ENCODE measurements around the gene RRP15. TPM values are rescaled to one million over a fixed set of nuclear protein-coding genes. Genes with fewer than 3 reads are reported as not detected.

Gene RRP15
- total RNA-seq, 2 experiments from 2014 or later: 12.6 to 13.7 TPM

GRCh38 chr1:218345673-218346390, 60.7 kb downstream of the RRP15 start:
- Mint-ChIP-seq H3K9me3 (no peaks in the 10 kb centered on the region), H3K27me3 (ENCODE audit: low read depth) (peaks cover 55% of the 10 kb centered on the region), H3K4me1 (ENCODE audit: low read depth) (peaks cover 22% of the 10 kb centered on the region), H3K36me3 (ENCODE audit: low read depth) (peaks cover 10% of the 10 kb centered on the region), H3K27ac (no peak overlapping the region), H3K4me3 (no peak overlapping the region)
- intact Hi-C loops (cut with micrococcal nuclease): loop anchor here (1.0 to 2.0 kb wide), 3 partner anchors 29 to 829 kb away; no protein-coding TSS in a partner anchor
- peak; percentile 17 for DNase-seq
- CTCF ChIA-PET: interaction anchor here (0.6 to 1.0 kb wide), 3 partner anchors 31 to 914 kb away, joined by 3 read pairs; no protein-coding TSS in a partner anchor

GRCh38 chr1:218346391-218347204, 61.5 kb downstream of the RRP15 start:
- peaks cover 4% of the 10 kb centered on the region for H3K36me3 Mint-ChIP-seq (ENCODE audit: low read depth)
- H3K9me3 Mint-ChIP-seq: no peaks in the 10 kb centered on the region
- CTCF ChIA-PET: no interaction called here
- intact Hi-C loops (cut with micrococcal nuclease): no loop called here
- H3K4me1 Mint-ChIP-seq (ENCODE audit: low read depth): peaks cover 29% of the 10 kb centered on the region
- DNase-seq: peak; percentile 8
- H3K27me3 Mint-ChIP-seq (ENCODE audit: low read depth): peaks cover 54% of the 10 kb centered on the region
- no peak overlapping the region for H3K27ac Mint-ChIP-seq
- no peak overlapping the region for H3K4me3 Mint-ChIP-seq

GRCh38 chr1:218347336-218347722, 62.2 kb downstream of the RRP15 start:
- intact Hi-C loops (cut with micrococcal nuclease): no loop called here
- Mint-ChIP-seq H3K4me3 (no peak overlapping the region), H3K27me3 (ENCODE audit: low read depth) (peaks cover 48% of the 10 kb centered on the region), H3K4me1 (ENCODE audit: low read depth) (peaks cover 32% of the 10 kb centered on the region), H3K36me3 (ENCODE audit: low read depth) (peaks cover 4% of the 10 kb centered on the region), H3K9me3 (no peaks in the 10 kb centered on the region), H3K27ac (no peak overlapping the region)
- no peak for DNase-seq
- CTCF ChIA-PET: interaction anchor here (1.0 kb wide), 1 partner anchor 17 kb away, joined by 3 read pairs; no protein-coding TSS in a partner anchor

GRCh38 chr1:218347723-218348627, 62.9 kb downstream of the RRP15 start:
- Mint-ChIP-seq H3K27ac (no peak overlapping the region), H3K9me3 (no peaks in the 10 kb centered on the region)
- CTCF ChIA-PET: interaction anchor here (0.5 to 1.2 kb wide), 4 partner anchors 9 to 26 kb away, joined by 3 to 5 read pairs (median 3); no protein-coding TSS in a partner anchor

GRCh38 chr1:218348628-218349071, 63.6 kb downstream of the RRP15 start:
- Mint-ChIP-seq H3K4me1 (ENCODE audit: low read depth) (peaks cover 35% of the 10 kb centered on the region), H3K27ac (no peak overlapping the region), H3K4me3 (no peak overlapping the region), H3K36me3 (ENCODE audit: low read depth) (no peaks in the 10 kb centered on the region), H3K27me3 (ENCODE audit: low read depth) (peaks cover 52% of the 10 kb centered on the region), H3K9me3 (no peaks in the 10 kb centered on the region)
- intact Hi-C loops (cut with micrococcal nuclease): no loop called here
- no peak for DNase-seq
- CTCF ChIA-PET: interaction anchor here (0.5 to 1.2 kb wide), 3 partner anchors 10 to 26 kb away, joined by 3 to 5 read pairs (median 3); no protein-coding TSS in a partner anchor

More at GRCh38 chr1:218347723-218348627, 62.9 kb downstream of the RRP15 start:
- Mint-ChIP-seq H3K4me1 (ENCODE audit: low read depth) (peaks cover 35% of the 10 kb centered on the region), H3K36me3 (ENCODE audit: low read depth) (peaks cover 3% of the 10 kb centered on the region), H3K27me3 (ENCODE audit: low read depth) (peaks cover 46% of the 10 kb centered on the region), H3K4me3 (no peak overlapping the region)
- intact Hi-C loops (cut with micrococcal nuclease): no loop called here
- DNase-seq: no peak

- CTCF ChIA-PET: interaction anchor here (0.6 to 1.2 kb wide), 2 partner anchors 10 to 44 kb away, joined by 3 to 4 read pairs; no protein-coding TSS in a partner anchor
- Mint-ChIP-seq H3K9me3 (no peaks in the 10 kb centered on the region), H3K4me3 (no peak overlapping the region), H3K27me3 (ENCODE audit: low read depth) (peaks cover 57% of the 10 kb centered on the region), H3K36me3 (ENCODE audit: low read depth) (no peaks in the 10 kb centered on the region), H3K27ac (no peak overlapping the region), H3K4me1 (ENCODE audit: low read depth) (peaks cover 35% of the 10 kb centered on the region)
- no peak for DNase-seq
- intact Hi-C loops (cut with micrococcal nuclease): loop anchor here (2.0 to 5.0 kb wide), 3 partner anchors 19 to 975 kb away; no protein-coding TSS in a partner anchor
These were observed 64.4 kb downstream of the RRP15 start for GRCh38 chr1:218349348-218350034.

GRCh38 chr1:218350035-218350525, 65.0 kb downstream of the RRP15 start:
- Mint-ChIP-seq H3K27ac (no peak overlapping the region), H3K9me3 (no peaks in the 10 kb centered on the region), H3K4me1 (ENCODE audit: low read depth) (peaks cover 35% of the 10 kb centered on the region), H3K36me3 (ENCODE audit: low read depth) (no peaks in the 10 kb centered on the region), H3K27me3 (ENCODE audit: low read depth) (peaks cover 58% of the 10 kb centered on the region), H3K4me3 (no peak overlapping the region)
- DNase-seq: no peak
- intact Hi-C loops (cut with micrococcal nuclease): loop anchor here (2.0 to 5.0 kb wide), 3 partner anchors 19 to 975 kb away; no protein-coding TSS in a partner anchor
- CTCF ChIA-PET: no interaction called here

- no peaks in the 10 kb centered on the region for H3K9me3 Mint-ChIP-seq
- DNase-seq: no peak
- no peaks in the 10 kb centered on the region for H3K36me3 Mint-ChIP-seq (ENCODE audit: low read depth)
- CTCF ChIA-PET: interaction anchor here (0.6 kb wide), 1 partner anchor 10 kb away, joined by 4 read pairs; no protein-coding TSS in a partner anchor
- H3K4me1 Mint-ChIP-seq (ENCODE audit: low read depth): peaks cover 35% of the 10 kb centered on the region
- intact Hi-C loops (cut with micrococcal nuclease): loop anchor here (1.0 to 5.0 kb wide), 7 partner anchors 20 to 974 kb away; partner anchors contain the start of gene RRP15
- H3K4me3 Mint-ChIP-seq: peak overlapping the region; percentile 62
- H3K27me3 Mint-ChIP-seq (ENCODE audit: low read depth): peaks cover 64% of the 10 kb centered on the region
- H3K27ac Mint-ChIP-seq: no peak overlapping the region
These were observed 65.7 kb downstream of the RRP15 start for GRCh38 chr1:218350801-218351266.

- Mint-ChIP-seq H3K4me1 (ENCODE audit: low read depth) (peaks cover 28% of the 10 kb centered on the region), H3K9me3 (no peaks in the 10 kb centered on the region), H3K27ac (no peak overlapping the region), H3K4me3 (peak overlapping the region; percentile 62), H3K27me3 (ENCODE audit: low read depth) (peaks cover 60% of the 10 kb centered on the region), H3K36me3 (ENCODE audit: low read depth) (no peaks in the 10 kb centered on the region)
- peak; percentile 35 for DNase-seq
- CTCF ChIA-PET: interaction anchor here (0.6 kb wide), 1 partner anchor 11 kb away, joined by 4 read pairs; no protein-coding TSS in a partner anchor
- intact Hi-C loops (cut with micrococcal nuclease): loop anchor here (1.0 to 5.0 kb wide), 7 partner anchors 21 to 973 kb away; partner anchors contain the start of gene RRP15
These were observed 66.4 kb downstream of the RRP15 start for GRCh38 chr1:218351391-218352074.

- DNase-seq: no peak
- Mint-ChIP-seq H3K4me1 (ENCODE audit: low read depth) (peaks cover 23% of the 10 kb centered on the region), H3K36me3 (ENCODE audit: low read depth) (no peaks in the 10 kb centered on the region), H3K27me3 (ENCODE audit: low read depth) (peaks cover 55% of the 10 kb centered on the region), H3K27ac (no peak overlapping the region), H3K4me3 (no peak overlapping the region), H3K9me3 (no peaks in the 10 kb centered on the region)
- CTCF ChIA-PET: no interaction called here
- intact Hi-C loops (cut with micrococcal nuclease): loop anchor here (5.0 kb wide), 1 partner anchor 725 kb away; no protein-coding TSS in a partner anchor
These were observed 67.0 kb downstream of the RRP15 start for GRCh38 chr1:218352075-218352438.
